HCT116 (cell line): ENCODE measurements around the gene C10orf90. TPM values are rescaled to one million over a fixed set of nuclear protein-coding genes. Genes with fewer than 3 reads are reported as not detected.

Source experiments
- ATAC-seq: fragments of 200-7000 bp; cut with Tn5 transposase; 2 replicates; pipeline ENCODE4 v1.9.1; 2020; ENCODE audit warnings: mild to moderate bottlenecking, moderate library complexity
- BruUV-seq: library from RNA; stranded (reverse); fragments of 400-500 nt; replicated peaks from 2 replicates; lab custom pipeline; 2021; lab: Mats Ljungman, UMichigan
- CTCF ChIA-PET: fragments of 300-600 bp; sonication (Branson Sonifier 250); formaldehyde crosslinking; loops from one replicate; lab custom pipeline; 2021; ENCODE audit warnings: antibody characterized with exemption; lab: Charles Lee
- POLR2A ChIA-PET: fragments of 300-600, 350-600 bp; sonication (Branson Sonifier 250); formaldehyde crosslinking; loops from one replicate; lab custom pipeline; 2021; ENCODE audit warnings: antibody characterized with exemption; lab: Charles Lee
- RAD21 ChIA-PET, 2 experiments: fragments of 300-600 bp; sonication (Branson Sonifier 250); formaldehyde crosslinking; loops; one replicate each; lab custom pipeline; 2023; ENCODE audit warnings: low total read pairs in 2 of 2; ENCODE audit not compliant: uncharacterized antibody in 2 of 2, unreplicated experiment in 2 of 2, low non-redundant PET in 1 of 2; lab: Charles Lee
- DNase-seq: peaks from one replicate; pipeline ENCODE4 v3.0.0-alpha.2; 2010; ENCODE audit warnings: low read depth, low spot score
- H2AFZ ChIP-seq: fragments of 200-600 bp; shearing (Covaris generic), sonication (generic); 2 replicates; pipeline ENCODE4 v1.6.1; 2017; ENCODE audit warnings: low read depth, mixed run types, mixed read lengths, antibody characterized with exemption, low read length; ENCODE audit not compliant: poor library complexity, severe bottlenecking
- H3K27ac ChIP-seq: 2 replicates; pipeline ENCODE4 v1.5.1; 2012; ENCODE audit warnings: low read depth, low read length
- H3K27me3 ChIP-seq: fragments of 200-600 bp; sonication (generic); 2 replicates; pipeline ENCODE4 v1.6.1; 2016; ENCODE audit warnings: mixed run types, low read length, mixed read lengths; ENCODE audit not compliant: insufficient read depth
- H3K36me3 ChIP-seq, 2 experiments: fragments of 200-500 bp in 1 of 2; fragments of 200-600 bp in 1 of 2; sonication (Bioruptor generic) in 1 of 2; sonication (generic) in 1 of 2; 2 replicates each; pipeline versions ENCODE4 v1.5.1 to v1.6.1; 2014 to 2016; ENCODE audit warnings: low read length in 2 of 2, inconsistent platforms in 1 of 2, mixed read lengths in 1 of 2, mixed run types in 1 of 2; ENCODE audit not compliant: insufficient read depth in 2 of 2, control insufficient read depth in 1 of 2
- H3K4me1 ChIP-seq, 2 experiments: fragments of 200-600 bp in 1 of 2; sonication (generic) in 1 of 2; 2 replicates each; pipeline versions ENCODE4 v1.5.1 to v1.6.1; 2012 to 2017; ENCODE audit warnings: low read length in 2 of 2, inconsistent platforms in 1 of 2, mild to moderate bottlenecking in 1 of 2, mixed read lengths in 1 of 2, mixed run types in 1 of 2, moderate library complexity in 1 of 2; ENCODE audit not compliant: insufficient read depth in 2 of 2, control insufficient read depth in 1 of 2
- H3K4me2 ChIP-seq: fragments of 200-600 bp; sonication (generic); 2 replicates; pipeline ENCODE4 v1.6.1; 2017; ENCODE audit warnings: mixed run types, low read length, mixed read lengths
- H3K4me3 ChIP-seq, 2 experiments: fragments of 200-600 bp in 1 of 2; sonication (generic) in 1 of 2; replicated peaks in 1 of 2; 2 replicates each; pipeline ENCODE4 v1.5.1; 2011 to 2016; ENCODE audit warnings: low read length in 2 of 2, control low read depth in 1 of 2, low read depth in 1 of 2, mild to moderate bottlenecking in 1 of 2, mixed read lengths in 1 of 2, mixed run types in 1 of 2
- H3K79me2 ChIP-seq: fragments of 200-600 bp; sonication (generic); 2 replicates; pipeline ENCODE4 v1.6.1; 2017; ENCODE audit warnings: mild to moderate bottlenecking, mixed run types, low read length, moderate library complexity, mixed read lengths; ENCODE audit not compliant: insufficient read depth
- H3K9ac ChIP-seq: fragments of 200-600 bp; sonication (generic); 2 replicates; pipeline ENCODE4 v1.6.1; 2016; ENCODE audit warnings: low read length, mixed read lengths
- H3K9me2 ChIP-seq: fragments of 200-600 bp; sonication (generic), shearing (Covaris generic); 2 replicates; pipeline ENCODE4 v1.6.1; 2017; ENCODE audit warnings: mixed run types, mild to moderate bottlenecking, moderate library complexity; ENCODE audit not compliant: insufficient read depth
- H3K9me3 ChIP-seq, 2 experiments: fragments of 200-500 bp in 1 of 2; fragments of 200-600 bp in 1 of 2; sonication (Bioruptor generic) in 1 of 2; sonication (generic) in 1 of 2; 2 replicates each; pipeline ENCODE4 v1.6.1; 2014 to 2017; ENCODE audit warnings: low read length in 2 of 2, mixed read lengths in 2 of 2, inconsistent platforms in 1 of 2, low read depth in 1 of 2, mild to moderate bottlenecking in 1 of 2, mixed run types in 1 of 2, moderate library complexity in 1 of 2; ENCODE audit not compliant: control insufficient read depth in 1 of 2, insufficient read depth in 1 of 2
- H4K20me1 ChIP-seq: fragments of 200-600 bp; sonication (generic), shearing (Covaris generic); 2 replicates; pipeline ENCODE4 v1.6.1; 2017; ENCODE audit warnings: mixed run types, mild to moderate bottlenecking, moderate library complexity; ENCODE audit not compliant: insufficient read depth
- CBX3 ChIP-seq: IDR thresholded peaks from 2 replicates; pipeline ENCODE4 v1.6.1; 2012; ENCODE audit warnings: low read depth
- CEBPB ChIP-seq: IDR thresholded peaks from 2 replicates; pipeline ENCODE4 v1.6.1; 2012; ENCODE audit warnings: low read depth
- EGR1 ChIP-seq: IDR thresholded peaks from 2 replicates; pipeline ENCODE4 v1.6.1; 2012; ENCODE audit warnings: low read depth
- YY1 ChIP-seq: IDR thresholded peaks from 2 replicates; pipeline ENCODE4 v1.6.1; 2011; ENCODE audit warnings: low read length, low read depth, moderate library complexity, mild to moderate bottlenecking; ENCODE audit not compliant: insufficient replicate concordance; ENCODE audit errors: extremely low read depth
- ZNF274 ChIP-seq: fragments of 200-500 bp; sonication (Bioruptor generic); IDR thresholded peaks from 2 replicates; pipeline ENCODE4 v1.6.1; 2014; ENCODE audit warnings: mild to moderate bottlenecking, low read depth, low read length, inconsistent platforms
- intact Hi-C: fragments of 100-400 bp; cut with micrococcal nuclease; formaldehyde crosslinking; loops from 2 replicates; pipeline ENCODE4 v1.10.0; 2022
- total RNA-seq: library from RNA; stranded (reverse); gene quantifications from one replicate; pipeline ENCODE4 v1.2.1, GENCODE V29; 2021; ENCODE audit not compliant: unreplicated experiment
- TF ChIP-seq, protein P1 (sequence below), 3 experiments: fragments of 200-600 bp in 1 of 3; sonication (generic) in 1 of 3; IDR thresholded peaks in 2 of 3; conservative IDR thresholded peaks in 1 of 3; 2 replicates each; pipeline ENCODE4 v1.5.1; 2012 to 2017; ENCODE audit warnings: low read depth in 2 of 3, low read length in 2 of 3, antibody characterized with exemption in 1 of 3, borderline replicate concordance in 1 of 3, control low read depth in 1 of 3, mild to moderate bottlenecking in 1 of 3, mixed read lengths in 1 of 3, mixed run types in 1 of 3, moderate library complexity in 1 of 3; ENCODE audit not compliant: insufficient read depth in 1 of 3
- TF ChIP-seq, protein P2 (sequence below): IDR thresholded peaks from 2 replicates; pipeline ENCODE4 v1.6.1; 2012
- TF ChIP-seq, protein P3 (sequence below): IDR thresholded peaks from 2 replicates; pipeline ENCODE4 v1.6.1; 2012; ENCODE audit warnings: low read depth
- TF ChIP-seq, protein P4 (sequence below): IDR thresholded peaks from 2 replicates; pipeline ENCODE4 v1.6.1; 2011; ENCODE audit warnings: mild to moderate bottlenecking, low read length, moderate library complexity; ENCODE audit not compliant: insufficient replicate concordance; ENCODE audit errors: extremely low read depth

C10orf90 gene
- total RNA-seq, 1 experiment from 2014 or later, result not detected

DNA sequence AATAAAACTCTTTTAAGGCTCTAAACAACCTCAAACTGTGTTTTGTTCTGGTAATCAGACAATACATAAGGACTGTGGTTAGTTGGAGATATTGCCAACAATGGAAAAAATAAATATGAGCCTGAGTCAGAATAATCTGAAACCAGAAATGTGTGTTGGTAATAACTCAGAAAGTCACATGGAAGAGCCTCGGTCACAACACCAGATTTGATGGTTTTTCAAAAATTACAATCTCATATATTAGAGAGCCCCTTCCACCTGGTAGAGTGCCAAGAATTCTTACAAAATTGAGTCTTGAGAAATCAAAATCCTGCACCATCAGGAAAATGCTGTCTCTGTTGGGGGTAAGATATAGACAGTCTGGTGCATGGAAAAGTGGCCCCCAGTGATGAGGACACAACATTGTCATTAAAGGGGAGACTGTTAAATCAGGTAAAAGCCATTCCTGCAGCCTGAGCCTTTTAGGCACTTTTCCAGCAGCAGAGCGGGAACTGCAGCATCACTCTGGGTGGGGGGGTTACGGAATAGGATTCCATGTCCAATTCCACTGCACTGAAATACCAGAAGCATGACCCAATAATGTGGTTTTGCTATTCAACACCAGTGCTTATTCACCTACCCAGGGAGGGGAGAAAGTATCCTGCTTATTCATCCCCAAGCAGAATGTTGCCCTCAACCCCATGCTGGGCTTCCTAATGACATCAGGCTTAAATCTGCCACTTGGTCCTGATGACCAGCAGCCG is 272.7 kb downstream of the C10orf90 start:
- no peak overlapping the region for H3K9ac ChIP-seq
- no peaks in the 10 kb centered on the region for H3K79me2 ChIP-seq
- ATAC-seq (peak; percentile 57; the same call in 1 of the 2 replicates), DNase-seq (no peak)
- no peaks in the 10 kb centered on the region for H4K20me1 ChIP-seq
- H3K27me3 ChIP-seq, result peaks cover 54% of the 10 kb centered on the region
- no TSS peak for BruUV-seq
- no peaks in the 10 kb centered on the region for H3K9me2 ChIP-seq
- TF ChIP-seq EGR1 (no peak), YY1 (no peak), CEBPB (no peak), CBX3 (no peak), ZNF274 (no peak)
- TF ChIP-seq, protein P1, sequence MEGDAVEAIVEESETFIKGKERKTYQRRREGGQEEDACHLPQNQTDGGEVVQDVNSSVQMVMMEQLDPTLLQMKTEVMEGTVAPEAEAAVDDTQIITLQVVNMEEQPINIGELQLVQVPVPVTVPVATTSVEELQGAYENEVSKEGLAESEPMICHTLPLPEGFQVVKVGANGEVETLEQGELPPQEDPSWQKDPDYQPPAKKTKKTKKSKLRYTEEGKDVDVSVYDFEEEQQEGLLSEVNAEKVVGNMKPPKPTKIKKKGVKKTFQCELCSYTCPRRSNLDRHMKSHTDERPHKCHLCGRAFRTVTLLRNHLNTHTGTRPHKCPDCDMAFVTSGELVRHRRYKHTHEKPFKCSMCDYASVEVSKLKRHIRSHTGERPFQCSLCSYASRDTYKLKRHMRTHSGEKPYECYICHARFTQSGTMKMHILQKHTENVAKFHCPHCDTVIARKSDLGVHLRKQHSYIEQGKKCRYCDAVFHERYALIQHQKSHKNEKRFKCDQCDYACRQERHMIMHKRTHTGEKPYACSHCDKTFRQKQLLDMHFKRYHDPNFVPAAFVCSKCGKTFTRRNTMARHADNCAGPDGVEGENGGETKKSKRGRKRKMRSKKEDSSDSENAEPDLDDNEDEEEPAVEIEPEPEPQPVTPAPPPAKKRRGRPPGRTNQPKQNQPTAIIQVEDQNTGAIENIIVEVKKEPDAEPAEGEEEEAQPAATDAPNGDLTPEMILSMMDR (IDR thresholded peaks at IDR 0.05 in 2 of 3, conservative IDR thresholded peaks at IDR 0.05 in 1 of 3; ENCODE audit: borderline replicate concordance in 1 of 3, insufficient read depth in 1 of 3, low read depth in 2 of 3, low read length in 2 of 3), result no peak
- TF ChIP-seq, protein P2, sequence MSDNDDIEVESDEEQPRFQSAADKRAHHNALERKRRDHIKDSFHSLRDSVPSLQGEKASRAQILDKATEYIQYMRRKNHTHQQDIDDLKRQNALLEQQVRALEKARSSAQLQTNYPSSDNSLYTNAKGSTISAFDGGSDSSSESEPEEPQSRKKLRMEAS, result no peak
- TF ChIP-seq, protein P3, sequence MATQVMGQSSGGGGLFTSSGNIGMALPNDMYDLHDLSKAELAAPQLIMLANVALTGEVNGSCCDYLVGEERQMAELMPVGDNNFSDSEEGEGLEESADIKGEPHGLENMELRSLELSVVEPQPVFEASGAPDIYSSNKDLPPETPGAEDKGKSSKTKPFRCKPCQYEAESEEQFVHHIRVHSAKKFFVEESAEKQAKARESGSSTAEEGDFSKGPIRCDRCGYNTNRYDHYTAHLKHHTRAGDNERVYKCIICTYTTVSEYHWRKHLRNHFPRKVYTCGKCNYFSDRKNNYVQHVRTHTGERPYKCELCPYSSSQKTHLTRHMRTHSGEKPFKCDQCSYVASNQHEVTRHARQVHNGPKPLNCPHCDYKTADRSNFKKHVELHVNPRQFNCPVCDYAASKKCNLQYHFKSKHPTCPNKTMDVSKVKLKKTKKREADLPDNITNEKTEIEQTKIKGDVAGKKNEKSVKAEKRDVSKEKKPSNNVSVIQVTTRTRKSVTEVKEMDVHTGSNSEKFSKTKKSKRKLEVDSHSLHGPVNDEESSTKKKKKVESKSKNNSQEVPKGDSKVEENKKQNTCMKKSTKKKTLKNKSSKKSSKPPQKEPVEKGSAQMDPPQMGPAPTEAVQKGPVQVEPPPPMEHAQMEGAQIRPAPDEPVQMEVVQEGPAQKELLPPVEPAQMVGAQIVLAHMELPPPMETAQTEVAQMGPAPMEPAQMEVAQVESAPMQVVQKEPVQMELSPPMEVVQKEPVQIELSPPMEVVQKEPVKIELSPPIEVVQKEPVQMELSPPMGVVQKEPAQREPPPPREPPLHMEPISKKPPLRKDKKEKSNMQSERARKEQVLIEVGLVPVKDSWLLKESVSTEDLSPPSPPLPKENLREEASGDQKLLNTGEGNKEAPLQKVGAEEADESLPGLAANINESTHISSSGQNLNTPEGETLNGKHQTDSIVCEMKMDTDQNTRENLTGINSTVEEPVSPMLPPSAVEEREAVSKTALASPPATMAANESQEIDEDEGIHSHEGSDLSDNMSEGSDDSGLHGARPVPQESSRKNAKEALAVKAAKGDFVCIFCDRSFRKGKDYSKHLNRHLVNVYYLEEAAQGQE, result no peak
- TF ChIP-seq, protein P4, sequence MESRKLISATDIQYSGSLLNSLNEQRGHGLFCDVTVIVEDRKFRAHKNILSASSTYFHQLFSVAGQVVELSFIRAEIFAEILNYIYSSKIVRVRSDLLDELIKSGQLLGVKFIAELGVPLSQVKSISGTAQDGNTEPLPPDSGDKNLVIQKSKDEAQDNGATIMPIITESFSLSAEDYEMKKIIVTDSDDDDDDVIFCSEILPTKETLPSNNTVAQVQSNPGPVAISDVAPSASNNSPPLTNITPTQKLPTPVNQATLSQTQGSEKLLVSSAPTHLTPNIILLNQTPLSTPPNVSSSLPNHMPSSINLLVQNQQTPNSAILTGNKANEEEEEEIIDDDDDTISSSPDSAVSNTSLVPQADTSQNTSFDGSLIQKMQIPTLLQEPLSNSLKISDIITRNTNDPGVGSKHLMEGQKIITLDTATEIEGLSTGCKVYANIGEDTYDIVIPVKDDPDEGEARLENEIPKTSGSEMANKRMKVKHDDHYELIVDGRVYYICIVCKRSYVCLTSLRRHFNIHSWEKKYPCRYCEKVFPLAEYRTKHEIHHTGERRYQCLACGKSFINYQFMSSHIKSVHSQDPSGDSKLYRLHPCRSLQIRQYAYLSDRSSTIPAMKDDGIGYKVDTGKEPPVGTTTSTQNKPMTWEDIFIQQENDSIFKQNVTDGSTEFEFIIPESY, result no peak
- intact Hi-C loops, result no loop called here
- H3K4me1 ChIP-seq, result peaks cover 0 to 4% of the 10 kb centered on the region in 2 experiments; a peak in 1 of 4 replicates
- H3K36me3 ChIP-seq, result no peaks in the 10 kb centered on the region
- H2AFZ ChIP-seq, result no peak overlapping the region
- no peak overlapping the region for H3K4me2 ChIP-seq
- ChIA-PET CTCF (no interaction called here), RAD21 (no interaction called here), POLR2A (interaction anchor here (0.6 kb wide), 1 partner anchor 88 kb away, joined by 4 read pairs; no protein-coding TSS in a partner anchor)
- H3K27ac ChIP-seq, result no peak overlapping the region
- H3K4me3 ChIP-seq, result no peak overlapping the region
- H3K9me3 ChIP-seq, result no peaks in the 10 kb centered on the region
